ENCODE data around the gene G0S2.

- TF ChIP-seq PKNOX1 (IDR thresholded peaks at IDR 0.05) = no peak
- no peak for TF ChIP-seq USF2 (CRISPR knock-in tag; IDR thresholded peaks at IDR 0.05)
- TF ChIP-seq, protein P1, sequence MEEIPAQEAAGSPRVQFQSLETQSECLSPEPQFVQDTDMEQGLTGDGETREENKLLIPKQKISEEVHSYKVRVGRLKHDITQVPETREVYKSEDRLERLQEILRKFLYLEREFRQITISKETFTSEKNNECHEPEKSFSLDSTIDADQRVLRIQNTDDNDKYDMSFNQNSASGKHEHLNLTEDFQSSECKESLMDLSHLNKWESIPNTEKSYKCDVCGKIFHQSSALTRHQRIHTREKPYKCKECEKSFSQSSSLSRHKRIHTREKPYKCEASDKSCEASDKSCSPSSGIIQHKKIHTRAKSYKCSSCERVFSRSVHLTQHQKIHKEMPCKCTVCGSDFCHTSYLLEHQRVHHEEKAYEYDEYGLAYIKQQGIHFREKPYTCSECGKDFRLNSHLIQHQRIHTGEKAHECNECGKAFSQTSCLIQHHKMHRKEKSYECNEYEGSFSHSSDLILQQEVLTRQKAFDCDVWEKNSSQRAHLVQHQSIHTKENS (CRISPR knock-in tag; IDR thresholded peaks at IDR 0.05) = no peak
- TF ChIP-seq CTCF (IDR thresholded peaks at IDR 0.05 in 2 of 3, conservative IDR thresholded peaks at IDR 0.05 in 1 of 3; ENCODE audit: insufficient read depth in 2 of 3, low read depth in 1 of 3, low read length in 3 of 3) = no peak
- no peak for TF ChIP-seq ZBTB33 (CRISPR knock-in tag; IDR thresholded peaks at IDR 0.05)
- no peak for TF ChIP-seq STAT5A (IDR thresholded peaks at IDR 0.05; ENCODE audit: borderline replicate concordance, low read length)
- no peak for TF ChIP-seq POLR2AphosphoS5 (IDR thresholded peaks at IDR 0.05; ENCODE audit: control insufficient read depth, insufficient read depth, low read depth, low read length)
- no peak for TF ChIP-seq SP1 (CRISPR knock-in tag; IDR thresholded peaks at IDR 0.05)
- TF ChIP-seq ZNF316 (IDR thresholded peaks at IDR 0.05) = no peak
- no peak for TF ChIP-seq ZNF830 (CRISPR knock-in tag; IDR thresholded peaks at IDR 0.05)
- no peak for TF ChIP-seq ZNF217 (CRISPR knock-in tag; IDR thresholded peaks at IDR 0.05)
- TF ChIP-seq, protein P2, sequence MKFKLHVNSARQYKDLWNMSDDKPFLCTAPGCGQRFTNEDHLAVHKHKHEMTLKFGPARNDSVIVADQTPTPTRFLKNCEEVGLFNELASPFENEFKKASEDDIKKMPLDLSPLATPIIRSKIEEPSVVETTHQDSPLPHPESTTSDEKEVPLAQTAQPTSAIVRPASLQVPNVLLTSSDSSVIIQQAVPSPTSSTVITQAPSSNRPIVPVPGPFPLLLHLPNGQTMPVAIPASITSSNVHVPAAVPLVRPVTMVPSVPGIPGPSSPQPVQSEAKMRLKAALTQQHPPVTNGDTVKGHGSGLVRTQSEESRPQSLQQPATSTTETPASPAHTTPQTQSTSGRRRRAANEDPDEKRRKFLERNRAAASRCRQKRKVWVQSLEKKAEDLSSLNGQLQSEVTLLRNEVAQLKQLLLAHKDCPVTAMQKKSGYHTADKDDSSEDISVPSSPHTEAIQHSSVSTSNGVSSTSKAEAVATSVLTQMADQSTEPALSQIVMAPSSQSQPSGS (CRISPR knock-in tag; IDR thresholded peaks at IDR 0.05) = no peak
These were observed 42.6 kb downstream of the G0S2 start for GRCh38 chr1:209717818-209718217.

All from K562 (cell line).